GM04504 (cell line): ENCODE measurements around the gene FAM180B.
"Not testable (repeated sequence)": the region's sequence is repeated elsewhere in the genome, so short reads cannot be mapped to it uniquely, and the experiment has no call there.

Source experiments
- DNase-seq: peaks from one replicate; pipeline ENCODE4 v3.0.0-alpha.2; 2012; ENCODE audit warnings: low read depth

FAM180B gene

GRCh38 chr11:47595029-47595428, 8.6 kb downstream of the FAM180B start:
- no peak for DNase-seq

GRCh38 chr11:47595967-47596366, 9.5 kb downstream of the FAM180B start:
- DNase-seq = no peak

- no peak for DNase-seq
Observed at GRCh38 chr11:47599902-47600301, 13.4 kb downstream of the FAM180B start.

GRCh38 chr11:47603295-47603694, 16.8 kb downstream of the FAM180B start:
- DNase-seq = no peak

- DNase-seq = no peak
Observed at GRCh38 chr11:47605921-47606320, 19.4 kb downstream of the FAM180B start.

GRCh38 chr11:47606731-47607130, 20.3 kb downstream of the FAM180B start:
- DNase-seq = no peak

- peak; percentile 83 for DNase-seq
Observed at GRCh38 chr11:47607380-47607779, 20.9 kb downstream of the FAM180B start.

- DNase-seq = no peak
Observed at GRCh38 chr11:47609675-47610074, 23.2 kb downstream of the FAM180B start.

GRCh38 chr11:47611348-47611794, 24.9 kb downstream of the FAM180B start:
- DNase-seq = no peak

- no peak for DNase-seq
Observed at GRCh38 chr11:47615249-47615648, 28.8 kb downstream of the FAM180B start.

GRCh38 chr11:47616726-47617416, 30.4 kb downstream of the FAM180B start:
- peak; percentile 61 for DNase-seq

- peak; percentile 28 for DNase-seq
Observed at GRCh38 chr11:47617417-47617809, 30.9 kb downstream of the FAM180B start.

GRCh38 chr11:47620836-47621378, 34.4 kb downstream of the FAM180B start:
- no peak for DNase-seq

GRCh38 chr11:47626234-47626633, 39.8 kb downstream of the FAM180B start:
- no peak for DNase-seq

GRCh38 chr11:47628026-47628425, 41.5 kb downstream of the FAM180B start:
- DNase-seq = no peak

GRCh38 chr11:47631473-47631872, 45.0 kb downstream of the FAM180B start:
- no peak for DNase-seq

- not testable (repeated sequence) for DNase-seq
Observed at GRCh38 chr11:47636331-47636730, 49.9 kb downstream of the FAM180B start.
